GM12878 (cell line): Measurements from ENCODE around the gene FNDC3B. TPM values are rescaled to one million over a fixed set of nuclear protein-coding genes. Genes with fewer than 3 reads are reported as not detected.

Source experiments
- CHD4 ChIP-seq: fragments of 200-600 bp; sonication (generic); IDR thresholded peaks from 2 replicates; pipeline ENCODE4 v1.6.1; 2016; ENCODE audit warnings: mild to moderate bottlenecking
- CREM ChIP-seq: IDR thresholded peaks from 2 replicates; pipeline ENCODE4 v1.6.1; 2014; ENCODE audit warnings: antibody characterized with exemption, low read depth
- EP300 ChIP-seq, 2 experiments: fragments of 150-350 bp in 1 of 2; IDR thresholded peaks; 2 replicates each; pipeline ENCODE4 v1.6.1; 2011 to 2012; ENCODE audit warnings: low read depth in 2 of 2, low read length in 2 of 2, borderline replicate concordance in 1 of 2, improper control_type of control experiment in 1 of 2, inconsistent platforms in 1 of 2; ENCODE audit not compliant: control insufficient read depth in 1 of 2
- GATAD2B ChIP-seq: fragments of 450-650 bp; conservative IDR thresholded peaks from 2 replicates; pipeline ENCODE4 v1.6.1; 2017; ENCODE audit warnings: low read depth, mild to moderate bottlenecking, moderate library complexity
- IRF4 ChIP-seq: IDR thresholded peaks from 2 replicates; pipeline ENCODE4 v1.6.1; 2011; ENCODE audit warnings: low read depth, low read length
- NR2C1 ChIP-seq: fragments of 450-650 bp; IDR thresholded peaks from 2 replicates; pipeline ENCODE4 v1.6.1; 2017; ENCODE audit warnings: antibody characterized with exemption, mild to moderate bottlenecking, moderate library complexity
- POU2F2 ChIP-seq: IDR thresholded peaks from 3 replicates; pipeline ENCODE4 v1.6.1; 2011; ENCODE audit warnings: low read depth, mild to moderate bottlenecking, low read length, borderline replicate concordance
- RAD51 ChIP-seq: fragments of 450-650 bp; IDR thresholded peaks from 2 replicates; pipeline ENCODE4 v1.6.1; 2016; ENCODE audit warnings: moderate library complexity, mild to moderate bottlenecking, inconsistent platforms
- SMC3 ChIP-seq: IDR thresholded peaks from 2 replicates; pipeline ENCODE4 v1.6.1; 2011; ENCODE audit warnings: low read length, improper control_type of control experiment, borderline replicate concordance
- TAF1 ChIP-seq: IDR thresholded peaks from 2 replicates; pipeline ENCODE4 v1.6.1; 2011; ENCODE audit warnings: mild to moderate bottlenecking, low read depth, low read length, borderline replicate concordance
- TARDBP ChIP-seq: IDR thresholded peaks from 2 replicates; pipeline ENCODE4 v1.6.1; 2016; ENCODE audit warnings: borderline replicate concordance
- TCF7 ChIP-seq: IDR thresholded peaks from 2 replicates; pipeline ENCODE4 v1.6.1; 2014; ENCODE audit warnings: antibody characterized with exemption, borderline replicate concordance
- ZNF207 ChIP-seq: fragments of 450-650 bp; IDR thresholded peaks from 2 replicates; pipeline ENCODE4 v1.6.1; 2014; ENCODE audit warnings: antibody characterized with exemption, mild to moderate bottlenecking, borderline replicate concordance
- ZNF217 ChIP-seq: fragments of 450-650 bp; IDR thresholded peaks from 2 replicates; pipeline ENCODE4 v1.6.1; 2017; ENCODE audit warnings: antibody characterized with exemption, mild to moderate bottlenecking
- polyA plus RNA-seq, 11 experiments: library from polyadenylated mRNA; depleted of rRNA in 4 of 11; unstranded in 6 of 11; stranded (reverse) in 5 of 11; fragments of >200 nt; fragmentation: Nextera tagmentation in 4 of 11; fragmentation: Illumina TruSeq in 1 of 11; extraction: Ambion mirVana in 4 of 11; extraction: Trizol in 1 of 11; gene quantifications; 1 replicate in 1 of 11; 2 replicates in 10 of 11; pipeline versions ENCODE4 v1.2.1 to v1.2.3, GENCODE V29; 2011 to 2016; ENCODE audit warnings: inconsistent platforms in 2 of 11, missing spikeins in 2 of 11, low read depth in 1 of 11
- total RNA-seq, 4 experiments: library from RNA; depleted of rRNA in 3 of 4; stranded (reverse); fragments of >200 nt in 3 of 4; fragmentation: Illumina TruSeq in 1 of 4; extraction: Trizol in 1 of 4; gene quantifications; 2 replicates each; pipeline versions ENCODE4 v1.2.1 to v1.2.3, GENCODE V29; 2013 to 2021
- TF ChIP-seq, protein P1 (sequence below): fragments of 450-650 bp; formaldehyde crosslinking; IDR thresholded peaks from 2 replicates; pipeline ENCODE4 v1.5.0; 2022; ENCODE audit warnings: mild to moderate bottlenecking, missing genetic modification characterization
- TF ChIP-seq, protein P2 (sequence below): fragments of 450-650 bp; IDR thresholded peaks from 2 replicates; pipeline ENCODE4 v1.6.1; 2018; ENCODE audit warnings: borderline replicate concordance, mild to moderate bottlenecking; ENCODE audit not compliant: partially characterized antibody

FNDC3B gene
- total and polyA plus RNA-seq, 10 of the 15 experiments (the other 5 are each of a cell fraction or from before 2014, with no cell fraction given), result 7.9 to 35.0 (median 18.5) TPM

DNA sequence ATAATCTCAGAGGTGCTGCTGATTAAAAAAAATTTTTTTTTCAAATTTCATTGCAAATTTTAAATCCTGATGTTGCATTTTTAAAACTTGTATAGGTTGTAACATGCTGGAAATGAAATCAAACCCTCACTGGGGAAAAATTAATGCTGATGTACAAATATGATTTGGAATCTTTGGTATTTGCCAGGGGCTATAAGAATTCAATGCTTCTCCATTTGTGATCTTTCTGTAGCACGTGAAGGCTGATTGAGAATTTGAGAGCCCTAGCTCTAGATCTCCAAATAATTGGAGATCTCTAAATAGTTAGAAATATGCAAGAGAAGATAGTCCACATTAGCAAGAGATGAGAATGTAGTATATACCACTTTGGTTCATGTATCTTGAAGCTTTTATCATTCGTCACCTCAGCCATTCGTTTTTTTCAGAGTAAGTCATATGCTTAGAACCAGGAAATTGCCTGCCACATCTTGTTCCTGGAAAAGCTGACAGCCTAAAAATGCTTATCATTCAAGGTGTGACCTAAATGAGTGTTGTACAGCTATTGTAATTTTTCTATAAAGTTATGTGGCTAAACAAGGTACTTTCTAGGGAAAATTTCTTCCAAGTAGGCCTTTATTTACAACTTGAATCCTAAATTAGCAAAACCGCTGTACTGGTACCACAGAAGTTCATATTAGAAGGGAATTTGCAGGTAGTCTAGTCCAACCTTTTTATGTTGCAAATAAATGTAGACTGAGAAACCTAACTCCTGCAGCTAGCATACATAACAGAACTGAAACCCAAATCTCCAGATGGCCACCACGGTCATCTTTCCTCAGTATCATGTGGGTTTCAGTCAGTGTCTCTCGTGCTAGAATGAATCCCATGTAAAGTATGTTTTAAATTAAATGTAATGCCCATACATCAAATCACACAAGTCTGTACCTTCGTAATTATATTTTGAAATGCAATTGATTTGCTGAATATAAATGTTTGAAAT is 48.5 kb downstream of the FNDC3B start (continued):
- TF ChIP-seq EP300 (IDR thresholded peaks at IDR 0.05; ENCODE audit: borderline replicate concordance in 1 of 2, control insufficient read depth in 1 of 2, low read depth in 2 of 2, low read length in 2 of 2) (peak in 1 of 2 experiments; percentile 47; a peak in 2 of 4 replicates), TARDBP (no peak), CHD4 (no peak), SMC3 (no peak), TCF7 (no peak), TAF1 (no peak), POU2F2 (no peak), ZNF207 (no peak), GATAD2B (no peak), IRF4 (peak; percentile 62; the same call in 1 of the 2 replicates), CREM (0 out of 2 replicates have a peak, but pooled peaks have one; percentile 22), RAD51 (no peak), NR2C1 (no peak), ZNF217 (no peak)
- TF ChIP-seq, protein P1, sequence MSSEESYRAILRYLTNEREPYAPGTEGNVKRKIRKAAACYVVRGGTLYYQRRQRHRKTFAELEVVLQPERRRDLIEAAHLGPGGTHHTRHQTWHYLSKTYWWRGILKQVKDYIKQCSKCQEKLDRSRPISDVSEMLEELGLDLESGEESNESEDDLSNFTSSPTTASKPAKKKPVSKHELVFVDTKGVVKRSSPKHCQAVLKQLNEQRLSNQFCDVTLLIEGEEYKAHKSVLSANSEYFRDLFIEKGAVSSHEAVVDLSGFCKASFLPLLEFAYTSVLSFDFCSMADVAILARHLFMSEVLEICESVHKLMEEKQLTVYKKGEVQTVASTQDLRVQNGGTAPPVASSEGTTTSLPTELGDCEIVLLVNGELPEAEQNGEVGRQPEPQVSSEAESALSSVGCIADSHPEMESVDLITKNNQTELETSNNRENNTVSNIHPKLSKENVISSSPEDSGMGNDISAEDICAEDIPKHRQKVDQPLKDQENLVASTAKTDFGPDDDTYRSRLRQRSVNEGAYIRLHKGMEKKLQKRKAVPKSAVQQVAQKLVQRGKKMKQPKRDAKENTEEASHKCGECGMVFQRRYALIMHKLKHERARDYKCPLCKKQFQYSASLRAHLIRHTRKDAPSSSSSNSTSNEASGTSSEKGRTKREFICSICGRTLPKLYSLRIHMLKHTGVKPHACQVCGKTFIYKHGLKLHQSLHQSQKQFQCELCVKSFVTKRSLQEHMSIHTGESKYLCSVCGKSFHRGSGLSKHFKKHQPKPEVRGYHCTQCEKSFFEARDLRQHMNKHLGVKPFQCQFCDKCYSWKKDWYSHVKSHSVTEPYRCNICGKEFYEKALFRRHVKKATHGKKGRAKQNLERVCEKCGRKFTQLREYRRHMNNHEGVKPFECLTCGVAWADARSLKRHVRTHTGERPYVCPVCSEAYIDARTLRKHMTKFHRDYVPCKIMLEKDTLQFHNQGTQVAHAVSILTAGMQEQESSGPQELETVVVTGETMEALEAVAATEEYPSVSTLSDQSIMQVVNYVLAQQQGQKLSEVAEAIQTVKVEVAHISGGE (CRISPR knock-in tag), result no peak
- TF ChIP-seq, protein P2, sequence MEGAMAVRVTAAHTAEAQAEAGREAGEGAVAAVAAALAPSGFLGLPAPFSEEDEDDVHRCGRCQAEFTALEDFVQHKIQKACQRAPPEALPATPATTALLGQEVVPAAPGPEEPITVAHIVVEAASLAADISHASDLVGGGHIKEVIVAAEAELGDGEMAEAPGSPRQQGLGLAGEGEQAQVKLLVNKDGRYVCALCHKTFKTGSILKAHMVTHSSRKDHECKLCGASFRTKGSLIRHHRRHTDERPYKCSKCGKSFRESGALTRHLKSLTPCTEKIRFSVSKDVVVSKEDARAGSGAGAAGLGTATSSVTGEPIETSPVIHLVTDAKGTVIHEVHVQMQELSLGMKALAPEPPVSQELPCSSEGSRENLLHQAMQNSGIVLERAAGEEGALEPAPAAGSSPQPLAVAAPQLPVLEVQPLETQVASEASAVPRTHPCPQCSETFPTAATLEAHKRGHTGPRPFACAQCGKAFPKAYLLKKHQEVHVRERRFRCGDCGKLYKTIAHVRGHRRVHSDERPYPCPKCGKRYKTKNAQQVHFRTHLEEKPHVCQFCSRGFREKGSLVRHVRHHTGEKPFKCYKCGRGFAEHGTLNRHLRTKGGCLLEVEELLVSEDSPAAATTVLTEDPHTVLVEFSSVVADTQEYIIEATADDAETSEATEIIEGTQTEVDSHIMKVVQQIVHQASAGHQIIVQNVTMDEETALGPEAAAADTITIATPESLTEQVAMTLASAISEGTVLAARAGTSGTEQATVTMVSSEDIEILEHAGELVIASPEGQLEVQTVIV, result no peak
